HCT116 (cell line): Measurements from ENCODE around the gene MBL2. TPM values are rescaled to one million over a fixed set of nuclear protein-coding genes. Genes with fewer than 3 reads are reported as not detected.

Experiments used
- ATAC-seq: fragments of 200-7000 bp; cut with Tn5 transposase; 2 replicates; pipeline ENCODE4 v1.9.1; 2020; ENCODE audit warnings: mild to moderate bottlenecking, moderate library complexity
- BruUV-seq: library from RNA; stranded (reverse); fragments of 400-500 nt; replicated peaks from 2 replicates; lab custom pipeline; 2021; lab: Mats Ljungman, UMichigan
- CTCF ChIA-PET: fragments of 300-600 bp; sonication (Branson Sonifier 250); formaldehyde crosslinking; loops from one replicate; lab custom pipeline; 2021; ENCODE audit warnings: antibody characterized with exemption; lab: Charles Lee
- POLR2A ChIA-PET: fragments of 300-600, 350-600 bp; sonication (Branson Sonifier 250); formaldehyde crosslinking; loops from one replicate; lab custom pipeline; 2021; ENCODE audit warnings: antibody characterized with exemption; lab: Charles Lee
- RAD21 ChIA-PET, 2 experiments: fragments of 300-600 bp; sonication (Branson Sonifier 250); formaldehyde crosslinking; loops; one replicate each; lab custom pipeline; 2023; ENCODE audit warnings: low total read pairs in 2 of 2; ENCODE audit not compliant: uncharacterized antibody in 2 of 2, unreplicated experiment in 2 of 2, low non-redundant PET in 1 of 2; lab: Charles Lee
- DNase-seq: peaks from one replicate; pipeline ENCODE4 v3.0.0-alpha.2; 2010; ENCODE audit warnings: low read depth, low spot score
- H2AFZ ChIP-seq: fragments of 200-600 bp; shearing (Covaris generic), sonication (generic); 2 replicates; pipeline ENCODE4 v1.6.1; 2017; ENCODE audit warnings: low read depth, mixed run types, mixed read lengths, antibody characterized with exemption, low read length; ENCODE audit not compliant: poor library complexity, severe bottlenecking
- H3K27ac ChIP-seq: 2 replicates; pipeline ENCODE4 v1.5.1; 2012; ENCODE audit warnings: low read depth, low read length
- H3K27me3 ChIP-seq: fragments of 200-600 bp; sonication (generic); 2 replicates; pipeline ENCODE4 v1.6.1; 2016; ENCODE audit warnings: mixed run types, low read length, mixed read lengths; ENCODE audit not compliant: insufficient read depth
- H3K36me3 ChIP-seq, 2 experiments: fragments of 200-500 bp in 1 of 2; fragments of 200-600 bp in 1 of 2; sonication (Bioruptor generic) in 1 of 2; sonication (generic) in 1 of 2; 2 replicates each; pipeline versions ENCODE4 v1.5.1 to v1.6.1; 2014 to 2016; ENCODE audit warnings: low read length in 2 of 2, inconsistent platforms in 1 of 2, mixed read lengths in 1 of 2, mixed run types in 1 of 2; ENCODE audit not compliant: insufficient read depth in 2 of 2, control insufficient read depth in 1 of 2
- H3K4me1 ChIP-seq, 2 experiments: fragments of 200-600 bp in 1 of 2; sonication (generic) in 1 of 2; 2 replicates each; pipeline versions ENCODE4 v1.5.1 to v1.6.1; 2012 to 2017; ENCODE audit warnings: low read length in 2 of 2, inconsistent platforms in 1 of 2, mild to moderate bottlenecking in 1 of 2, mixed read lengths in 1 of 2, mixed run types in 1 of 2, moderate library complexity in 1 of 2; ENCODE audit not compliant: insufficient read depth in 2 of 2, control insufficient read depth in 1 of 2
- H3K4me2 ChIP-seq: fragments of 200-600 bp; sonication (generic); 2 replicates; pipeline ENCODE4 v1.6.1; 2017; ENCODE audit warnings: mixed run types, low read length, mixed read lengths
- H3K4me3 ChIP-seq, 2 experiments: fragments of 200-600 bp in 1 of 2; sonication (generic) in 1 of 2; replicated peaks in 1 of 2; 2 replicates each; pipeline ENCODE4 v1.5.1; 2011 to 2016; ENCODE audit warnings: low read length in 2 of 2, control low read depth in 1 of 2, low read depth in 1 of 2, mild to moderate bottlenecking in 1 of 2, mixed read lengths in 1 of 2, mixed run types in 1 of 2
- H3K79me2 ChIP-seq: fragments of 200-600 bp; sonication (generic); 2 replicates; pipeline ENCODE4 v1.6.1; 2017; ENCODE audit warnings: mild to moderate bottlenecking, mixed run types, low read length, moderate library complexity, mixed read lengths; ENCODE audit not compliant: insufficient read depth
- H3K9ac ChIP-seq: fragments of 200-600 bp; sonication (generic); 2 replicates; pipeline ENCODE4 v1.6.1; 2016; ENCODE audit warnings: low read length, mixed read lengths
- H3K9me2 ChIP-seq: fragments of 200-600 bp; sonication (generic), shearing (Covaris generic); 2 replicates; pipeline ENCODE4 v1.6.1; 2017; ENCODE audit warnings: mixed run types, mild to moderate bottlenecking, moderate library complexity; ENCODE audit not compliant: insufficient read depth
- H3K9me3 ChIP-seq, 2 experiments: fragments of 200-500 bp in 1 of 2; fragments of 200-600 bp in 1 of 2; sonication (Bioruptor generic) in 1 of 2; sonication (generic) in 1 of 2; 2 replicates each; pipeline ENCODE4 v1.6.1; 2014 to 2017; ENCODE audit warnings: low read length in 2 of 2, mixed read lengths in 2 of 2, inconsistent platforms in 1 of 2, low read depth in 1 of 2, mild to moderate bottlenecking in 1 of 2, mixed run types in 1 of 2, moderate library complexity in 1 of 2; ENCODE audit not compliant: control insufficient read depth in 1 of 2, insufficient read depth in 1 of 2
- H4K20me1 ChIP-seq: fragments of 200-600 bp; sonication (generic), shearing (Covaris generic); 2 replicates; pipeline ENCODE4 v1.6.1; 2017; ENCODE audit warnings: mixed run types, mild to moderate bottlenecking, moderate library complexity; ENCODE audit not compliant: insufficient read depth
- EGR1 ChIP-seq: IDR thresholded peaks from 2 replicates; pipeline ENCODE4 v1.6.1; 2012; ENCODE audit warnings: low read depth
- ELF1 ChIP-seq: IDR thresholded peaks from 2 replicates; pipeline ENCODE4 v1.6.1; 2012; ENCODE audit warnings: low read depth, borderline replicate concordance
- EZH2 ChIP-seq: fragments of 200-600 bp; sonication (generic); IDR thresholded peaks from 2 replicates; pipeline ENCODE4 v1.6.1; 2017; ENCODE audit warnings: antibody characterized with exemption, mixed run types
- EZH2phosphoT487 ChIP-seq: fragments of 200-600 bp; IDR thresholded peaks from 2 replicates; pipeline ENCODE4 v1.6.1; 2018; ENCODE audit warnings: antibody characterized with exemption, borderline replicate concordance
- FOSL1 ChIP-seq: IDR thresholded peaks from 2 replicates; pipeline ENCODE4 v1.6.1; 2012; ENCODE audit warnings: low read depth
- JUND ChIP-seq: IDR thresholded peaks from 2 replicates; pipeline ENCODE4 v1.6.1; 2012
- MAX ChIP-seq: IDR thresholded peaks from 2 replicates; pipeline ENCODE4 v1.6.1; 2012
- POLR2A ChIP-seq: IDR thresholded peaks from 2 replicates; pipeline ENCODE4 v1.7.0; 2011; ENCODE audit warnings: borderline replicate concordance; ENCODE audit not compliant: insufficient read depth, insufficient read length; ENCODE audit errors: extremely low read depth
- POLR2AphosphoS5 ChIP-seq: IDR thresholded peaks from 2 replicates; pipeline ENCODE4 v1.6.1; 2011; ENCODE audit warnings: mild to moderate bottlenecking, low read depth, low read length, moderate library complexity
- RAD21 ChIP-seq: IDR thresholded peaks from 2 replicates; pipeline ENCODE4 v1.6.1; 2012; ENCODE audit warnings: low read depth, mild to moderate bottlenecking
- SIN3A ChIP-seq: IDR thresholded peaks from 2 replicates; pipeline ENCODE4 v1.6.1; 2012; ENCODE audit warnings: low read depth
- SRF ChIP-seq: IDR thresholded peaks from 2 replicates; pipeline ENCODE4 v1.6.1; 2012; ENCODE audit warnings: low read depth
- TCF7L2 ChIP-seq: IDR thresholded peaks from 2 replicates; pipeline ENCODE4 v1.7.0; 2011; ENCODE audit warnings: borderline replicate concordance, inconsistent platforms; ENCODE audit not compliant: insufficient read depth, insufficient read length; ENCODE audit errors: extremely low read depth
- YY1 ChIP-seq: IDR thresholded peaks from 2 replicates; pipeline ENCODE4 v1.6.1; 2011; ENCODE audit warnings: low read length, low read depth, moderate library complexity, mild to moderate bottlenecking; ENCODE audit not compliant: insufficient replicate concordance; ENCODE audit errors: extremely low read depth
- ZBTB33 ChIP-seq: IDR thresholded peaks from 2 replicates; pipeline ENCODE4 v1.6.1; 2011; ENCODE audit warnings: mild to moderate bottlenecking, low read length, moderate library complexity; ENCODE audit not compliant: insufficient replicate concordance; ENCODE audit errors: extremely low read depth
- ZFX ChIP-seq: fragments of 450-650 bp; IDR thresholded peaks from 2 replicates; pipeline ENCODE4 v1.6.1; 2017
- ZNF274 ChIP-seq: fragments of 200-500 bp; sonication (Bioruptor generic); IDR thresholded peaks from 2 replicates; pipeline ENCODE4 v1.6.1; 2014; ENCODE audit warnings: mild to moderate bottlenecking, low read depth, low read length, inconsistent platforms
- intact Hi-C: fragments of 100-400 bp; cut with micrococcal nuclease; formaldehyde crosslinking; loops from 2 replicates; pipeline ENCODE4 v1.10.0; 2022
- total RNA-seq: library from RNA; stranded (reverse); gene quantifications from one replicate; pipeline ENCODE4 v1.2.1, GENCODE V29; 2021; ENCODE audit not compliant: unreplicated experiment
- TF ChIP-seq, protein P1 (sequence below): IDR thresholded peaks from 2 replicates; pipeline ENCODE4 v1.6.1; 2012

MBL2 gene
- total RNA-seq, 1 experiment from 2014 or later: not detected

- Histone ChIP-seq H3K9me3 (no peaks in the 10 kb centered on the region), H3K27ac (no peak overlapping the region), H4K20me1 (no peaks in the 10 kb centered on the region), H3K4me2 (no peak overlapping the region), H3K9ac (no peak overlapping the region), H3K27me3 (no peaks in the 10 kb centered on the region), H3K9me2 (no peaks in the 10 kb centered on the region), H3K36me3 (no peaks in the 10 kb centered on the region), H3K79me2 (no peaks in the 10 kb centered on the region), H2AFZ (no peak overlapping the region), H3K4me3 (no peak overlapping the region), H3K4me1 (no peaks in the 10 kb centered on the region)
- ATAC-seq: no peak
- intact Hi-C loops: no loop called here
- RAD21 ChIA-PET: no interaction called here
- no peak for TF ChIP-seq EZH2
- TF ChIP-seq EZH2phosphoT487: no peak
- no peak for TF ChIP-seq SRF
- TF ChIP-seq ZBTB33: no peak
- TF ChIP-seq, protein P1, sequence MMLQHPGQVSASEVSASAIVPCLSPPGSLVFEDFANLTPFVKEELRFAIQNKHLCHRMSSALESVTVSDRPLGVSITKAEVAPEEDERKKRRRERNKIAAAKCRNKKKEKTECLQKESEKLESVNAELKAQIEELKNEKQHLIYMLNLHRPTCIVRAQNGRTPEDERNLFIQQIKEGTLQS: no peak
- TF ChIP-seq ZFX: no peak
- TF ChIP-seq SIN3A: no peak
- no peak for TF ChIP-seq POLR2AphosphoS5
- no peak for TF ChIP-seq EGR1
- no peak for TF ChIP-seq JUND
- TF ChIP-seq RAD21: no peak
- TF ChIP-seq ELF1: no peak
- no peak for TF ChIP-seq YY1
- no peak for TF ChIP-seq POLR2A
- TF ChIP-seq ZNF274: no peak
- no peak for TF ChIP-seq TCF7L2
- TF ChIP-seq FOSL1: no peak
- TF ChIP-seq MAX: no peak
- no TSS peak for BruUV-seq
- POLR2A ChIA-PET: no interaction called here
- no peak for DNase-seq
- CTCF ChIA-PET: no interaction called here
Measured at GRCh38 chr10:52750629-52751028, 22.0 kb downstream of the MBL2 start.
